CD8-positive, alpha-beta memory T cell (primary cell): Measurements from ENCODE around the gene ALOX12. TPM values are rescaled to one million over a fixed set of nuclear protein-coding genes. Genes with fewer than 3 reads are reported as not detected.

Source experiments
- CTCF ChIA-PET: fragments of 350-600 bp; sonication (Branson Sonifier 250); formaldehyde crosslinking; loops from one replicate; lab custom pipeline; 2021; ENCODE audit warnings: antibody characterized with exemption; lab: Charles Lee
- POLR2A ChIA-PET: fragments of 350-600 bp; sonication (Branson Sonifier 250); formaldehyde crosslinking; loops from one replicate; lab custom pipeline; 2021; ENCODE audit warnings: antibody characterized with exemption; lab: Charles Lee
- DNase-seq, 5 donors: peaks; one replicate each; pipeline versions ENCODE4 v3.0.0 to v3.0.0-alpha.2; 2020 to 2022; ENCODE audit warnings: mixed read lengths in 1 of 5
- H3K27ac ChIP-seq: one replicate; pipeline ENCODE4 v1.7.0; 2013; ENCODE audit warnings: low read depth, mild to moderate bottlenecking, low read length, moderate library complexity
- H3K27me3 ChIP-seq: 2 replicates; pipeline ENCODE4 v1.7.0; 2013; ENCODE audit warnings: low read length, mild to moderate bottlenecking; ENCODE audit not compliant: insufficient read depth, poor library complexity, severe bottlenecking
- H3K36me3 ChIP-seq: 2 replicates; pipeline ENCODE4 v1.7.0; 2013; ENCODE audit warnings: mild to moderate bottlenecking, low read length, moderate library complexity; ENCODE audit not compliant: insufficient read depth
- H3K4me1 ChIP-seq: 2 replicates; pipeline ENCODE4 v1.7.0; 2013; ENCODE audit warnings: mild to moderate bottlenecking, low read length, moderate library complexity; ENCODE audit not compliant: insufficient read depth
- H3K4me3 ChIP-seq: 2 replicates; pipeline ENCODE4 v1.7.0; 2013; ENCODE audit warnings: mild to moderate bottlenecking, low read length
- H3K9me3 ChIP-seq: 2 replicates; pipeline ENCODE4 v1.7.0; 2013; ENCODE audit warnings: mild to moderate bottlenecking, low read length
- H3K27ac Mint-ChIP-seq, 8 donors: one replicate each; pipeline ENCODE4 v1.8.0; 2020 to 2021; ENCODE audit warnings: mixed read lengths in 8 of 8, mild to moderate bottlenecking in 6 of 8, inconsistent platforms in 3 of 8, moderate library complexity in 3 of 8
- H3K27me3 Mint-ChIP-seq, 2 donors: one replicate each; pipeline ENCODE4 v1.8.0; 2020 to 2021; ENCODE audit warnings: mixed read lengths in 2 of 2, mild to moderate bottlenecking in 1 of 2, moderate library complexity in 1 of 2
- H3K36me3 Mint-ChIP-seq, 3 donors: one replicate each; pipeline ENCODE4 v1.8.0; 2020 to 2021; ENCODE audit warnings: mixed read lengths in 3 of 3, inconsistent platforms in 1 of 3, mild to moderate bottlenecking in 1 of 3
- H3K4me1 Mint-ChIP-seq, 3 donors: one replicate each; pipeline ENCODE4 v1.8.0; 2020 to 2021; ENCODE audit warnings: mixed read lengths in 3 of 3, inconsistent platforms in 1 of 3, mild to moderate bottlenecking in 1 of 3
- H3K4me3 Mint-ChIP-seq, 7 donors: one replicate each; pipeline ENCODE4 v1.8.0; 2020 to 2021; ENCODE audit warnings: mixed read lengths in 7 of 7, mild to moderate bottlenecking in 6 of 7, moderate library complexity in 4 of 7, inconsistent platforms in 2 of 7
- H3K9me3 Mint-ChIP-seq, 5 donors: one replicate each; pipeline ENCODE4 v1.8.0; 2020 to 2022; ENCODE audit warnings: mixed read lengths in 5 of 5, mild to moderate bottlenecking in 3 of 5, moderate library complexity in 2 of 5, inconsistent platforms in 1 of 5
- polyA plus RNA-seq: library from polyadenylated mRNA; unstranded; fragments of 300-500 nt; fragmentation: Illumina TruSeq; gene quantifications from one replicate; pipeline ENCODE4 v1.2.3, GENCODE V29; 2021
- total RNA-seq, 2 experiments: library from RNA; stranded (reverse); gene quantifications; one replicate each; pipeline ENCODE4 v1.2.3, GENCODE V29; 2021

The ALOX12 gene
- total and polyA plus RNA-seq, 3 experiments from 2014 or later, result 0.47 TPM; not detected in 2

GRCh38 chr17:7004398-7005253, 8.8 kb downstream of the ALOX12 start:
- Mint-ChIP-seq H3K27me3 (peaks cover 0 to 1% of the 10 kb centered on the region in 2 donors), H3K4me1 (peaks cover 25 to 39% (median 36%) of the 10 kb centered on the region in 3 donors), H3K4me3 (peak overlapping the region in 1 of 7 donors; percentile 18), H3K9me3 (no peaks in the 10 kb centered on the region), H3K27ac (peak overlapping the region in 7 of 8 donors; percentile 7 to 88 (median 67)), H3K36me3 (peaks cover 4 to 66% (median 16%) of the 10 kb centered on the region in 3 donors)
- Histone ChIP-seq H3K4me1 (peaks cover 3% of the 10 kb centered on the region), H3K36me3 (peaks cover 24% of the 10 kb centered on the region), H3K9me3 (no peaks in the 10 kb centered on the region), H3K27ac (no peak overlapping the region), H3K27me3 (no peaks in the 10 kb centered on the region), H3K4me3 (no peak overlapping the region)
- ChIA-PET POLR2A (interaction anchor here (0.5 to 1.0 kb wide), 2 partner anchors 90 to 606 kb away, joined by 3 read pairs; no protein-coding TSS in a partner anchor), CTCF (interaction anchor here (0.7 to 5.1 kb wide), 25 partner anchors 8 to 532 kb away, joined by 3 to 98 read pairs (median 4); partner anchors contain the start of genes ALOX12, BCL6B, SLC16A13 and TEKT1)
- peak in 2 of 5 donors; percentile 69 to 76 for DNase-seq

GRCh38 chr17:7005716-7006115, 9.9 kb downstream of the ALOX12 start:
- peaks cover 17% of the 10 kb centered on the region for H3K36me3 ChIP-seq
- H3K27ac Mint-ChIP-seq, result no peak overlapping the region
- no peak overlapping the region for H3K4me3 Mint-ChIP-seq
- peaks cover 36 to 49% (median 47%) of the 10 kb centered on the region in 3 donors for H3K4me1 Mint-ChIP-seq
- DNase-seq, result no peak
- H3K27me3 Mint-ChIP-seq, result peaks cover 0 to 1% of the 10 kb centered on the region in 2 donors
- ChIA-PET CTCF (interaction anchor here (0.7 to 5.1 kb wide), 4 partner anchors 16 to 648 kb away, joined by 3 to 98 read pairs (median 4); no protein-coding TSS in a partner anchor), POLR2A (no interaction called here)
- H3K27ac ChIP-seq, result no peak overlapping the region
- H3K27me3 ChIP-seq, result no peaks in the 10 kb centered on the region
- H3K9me3 Mint-ChIP-seq, result no peaks in the 10 kb centered on the region
- H3K9me3 ChIP-seq, result no peaks in the 10 kb centered on the region
- no peak overlapping the region for H3K4me3 ChIP-seq
- peaks cover 13% of the 10 kb centered on the region for H3K4me1 ChIP-seq
- peaks cover 4 to 62% (median 13%) of the 10 kb centered on the region in 3 donors for H3K36me3 Mint-ChIP-seq

GRCh38 chr17:7007143-7007542, 11.3 kb downstream of the ALOX12 start:
- peaks cover 44 to 62% (median 60%) of the 10 kb centered on the region in 3 donors for H3K4me1 Mint-ChIP-seq
- peaks cover 27% of the 10 kb centered on the region for H3K4me1 ChIP-seq
- no peaks in the 10 kb centered on the region for H3K27me3 ChIP-seq
- CTCF ChIA-PET, result interaction anchor here (1.4 kb wide), 1 partner anchor 164 kb away, joined by 5 read pairs; no protein-coding TSS in a partner anchor
- no peaks in the 10 kb centered on the region for H3K9me3 Mint-ChIP-seq
- no peak for DNase-seq
- peaks cover 1 to 56% (median 4%) of the 10 kb centered on the region in 3 donors for H3K36me3 Mint-ChIP-seq
- H3K27ac Mint-ChIP-seq, result peak overlapping the region; percentile 3 to 72 (median 30)
- H3K9me3 ChIP-seq, result no peaks in the 10 kb centered on the region
- POLR2A ChIA-PET, result no interaction called here
- H3K27me3 Mint-ChIP-seq, result peaks cover 0 to under 1% of the 10 kb centered on the region in 2 donors
- H3K4me3 Mint-ChIP-seq, result no peak overlapping the region
- peaks cover 8% of the 10 kb centered on the region for H3K36me3 ChIP-seq
- H3K4me3 ChIP-seq, result no peak overlapping the region
- no peak overlapping the region for H3K27ac ChIP-seq

GRCh38 chr17:7010523-7010922, 14.7 kb downstream of the ALOX12 start:
- Mint-ChIP-seq H3K36me3 (peaks cover 0 to 61% (median 3%) of the 10 kb centered on the region in 3 donors), H3K4me3 (peak overlapping the region; percentile 64 to 98 (median 82)), H3K9me3 (no peaks in the 10 kb centered on the region), H3K4me1 (peaks cover 60 to 70% (median 66%) of the 10 kb centered on the region in 3 donors), H3K27ac (peak overlapping the region; percentile 11 to 100 (median 70)), H3K27me3 (peaks cover 0 to 1% of the 10 kb centered on the region in 2 donors)
- no peaks in the 10 kb centered on the region for H3K9me3 ChIP-seq
- H3K4me1 ChIP-seq, result peaks cover 41% of the 10 kb centered on the region
- ChIA-PET CTCF (interaction anchor here (0.6 to 2.0 kb wide), 3 partner anchors 11 to 796 kb away, joined by 3 to 11 read pairs (median 6); no protein-coding TSS in a partner anchor), POLR2A (no interaction called here)
- H3K4me3 ChIP-seq, result no peak overlapping the region
- no peak overlapping the region for H3K27ac ChIP-seq
- no peaks in the 10 kb centered on the region for H3K27me3 ChIP-seq
- no peak for DNase-seq
- no peaks in the 10 kb centered on the region for H3K36me3 ChIP-seq

DNA sequence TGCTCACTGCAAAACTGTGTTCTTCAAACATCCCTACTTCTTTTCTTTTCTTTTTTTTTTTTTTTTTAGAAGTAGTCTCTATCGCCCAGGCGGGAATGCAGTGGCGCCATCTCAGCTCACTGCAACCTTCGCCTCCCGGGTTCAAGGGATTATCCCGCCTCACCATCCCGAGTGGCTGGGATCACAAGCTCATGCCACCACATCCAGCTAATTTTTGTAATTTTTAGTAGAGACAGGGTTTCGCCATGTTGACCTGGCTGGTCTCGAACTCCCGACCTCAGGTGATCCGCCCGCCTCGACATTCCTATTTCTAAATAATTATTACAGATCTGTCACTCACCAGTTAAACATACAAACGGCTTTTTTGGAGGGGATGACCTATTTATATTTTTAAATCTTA, 15.6 kb downstream of the ALOX12 start:
- Histone ChIP-seq H3K4me1 (peaks cover 50% of the 10 kb centered on the region), H3K27me3 (no peaks in the 10 kb centered on the region), H3K36me3 (no peaks in the 10 kb centered on the region), H3K4me3 (peak overlapping the region; percentile 87), H3K27ac (peak overlapping the region; percentile 100), H3K9me3 (no peaks in the 10 kb centered on the region)
- Mint-ChIP-seq H3K9me3 (no peaks in the 10 kb centered on the region), H3K4me1 (peaks cover 69 to 79% (median 75%) of the 10 kb centered on the region in 3 donors), H3K36me3 (peaks cover 0 to 56% (median 3%) of the 10 kb centered on the region in 3 donors), H3K4me3 (peak overlapping the region; percentile 93 to 98 (median 98)), H3K27me3 (peaks cover 0 to 1% of the 10 kb centered on the region in 2 donors), H3K27ac (peak overlapping the region in 7 of 8 donors; percentile 99 to 100 (median 100))
- no peak for DNase-seq
- CTCF ChIA-PET, result interaction anchor here (1.3 to 2.9 kb wide), 3 partner anchors 10 to 100 kb away, joined by 5 to 9 read pairs (median 6); no protein-coding TSS in a partner anchor
- POLR2A ChIA-PET, result no interaction called here

GRCh38 chr17:7011942-7012254, 16.0 kb downstream of the ALOX12 start:
- ChIA-PET CTCF (interaction anchor here (1.1 to 2.9 kb wide), 5 partner anchors 10 to 101 kb away, joined by 3 to 9 read pairs (median 5); no protein-coding TSS in a partner anchor), POLR2A (interaction anchor here (0.5 to 1.1 kb wide), 3 partner anchors 24 to 286 kb away, joined by 3 to 6 read pairs (median 3); partner anchors contain the start of gene SLC16A13)
- Mint-ChIP-seq H3K27me3 (peaks cover 0 to 1% of the 10 kb centered on the region in 2 donors), H3K27ac (peak overlapping the region; percentile 99 to 100 (median 100)), H3K4me3 (peak overlapping the region; percentile 93 to 98 (median 98)), H3K9me3 (no peaks in the 10 kb centered on the region), H3K36me3 (peaks cover 0 to 56% (median 3%) of the 10 kb centered on the region in 3 donors), H3K4me1 (peaks cover 67 to 79% (median 74%) of the 10 kb centered on the region in 3 donors)
- Histone ChIP-seq H3K27me3 (no peaks in the 10 kb centered on the region), H3K9me3 (no peaks in the 10 kb centered on the region), H3K27ac (peak overlapping the region; percentile 100), H3K36me3 (no peaks in the 10 kb centered on the region), H3K4me1 (peaks cover 55% of the 10 kb centered on the region), H3K4me3 (peak overlapping the region; percentile 87)
- DNase-seq, result no peak

- Mint-ChIP-seq H3K36me3 (peaks cover 0 to 50% (median 3%) of the 10 kb centered on the region in 3 donors), H3K9me3 (no peaks in the 10 kb centered on the region), H3K27me3 (peaks cover 0 to 1% of the 10 kb centered on the region in 2 donors), H3K4me1 (peaks cover 70 to 83% (median 75%) of the 10 kb centered on the region in 3 donors), H3K4me3 (peak overlapping the region; percentile 93 to 98 (median 98)), H3K27ac (peak overlapping the region; percentile 99 to 100 (median 100))
- CTCF ChIA-PET, result interaction anchor here (1.0 to 2.2 kb wide), 3 partner anchors 10 to 100 kb away, joined by 3 to 8 read pairs (median 5); no protein-coding TSS in a partner anchor
- no peaks in the 10 kb centered on the region for H3K27me3 ChIP-seq
- POLR2A ChIA-PET, result interaction anchor here (0.5 to 1.2 kb wide), 6 partner anchors 9 to 363 kb away, joined by 3 to 8 read pairs (median 6); partner anchors contain the start of genes C17orf100, MED31 and SLC16A13
- peak; percentile 97 to 99 (median 97) for DNase-seq
- no peaks in the 10 kb centered on the region for H3K36me3 ChIP-seq
- H3K27ac ChIP-seq, result peak overlapping the region; percentile 100
- peak overlapping the region; percentile 91 for H3K4me3 ChIP-seq
- peaks cover 66% of the 10 kb centered on the region for H3K4me1 ChIP-seq
- H3K9me3 ChIP-seq, result no peaks in the 10 kb centered on the region
Measured at GRCh38 chr17:7014261-7014994, 18.6 kb downstream of the ALOX12 start.
